ENCODE data around the gene KASH5.

Gene KASH5

GRCh38 chr19:49398001-49398615 is 10.1 kb downstream of the KASH5 start:
- Mint-ChIP-seq H3K4me3 (no peak overlapping the region), H3K9me3 (no peaks in the 10 kb centered on the region), H3K27me3 (peaks cover 20% of the 10 kb centered on the region), H3K4me1 (ENCODE audit: low read depth) (peaks cover 7% of the 10 kb centered on the region), H3K36me3 (ENCODE audit: low read depth) (no peaks in the 10 kb centered on the region), H3K27ac (no peak overlapping the region)
- intact Hi-C loops (cut with micrococcal nuclease), result no loop called here

GRCh38 chr19:49398931-49399330 is 10.9 kb downstream of the KASH5 start:
- Mint-ChIP-seq H3K9me3 (no peaks in the 10 kb centered on the region), H3K27me3 (peaks cover 19% of the 10 kb centered on the region), H3K4me3 (no peak overlapping the region), H3K27ac (no peak overlapping the region), H3K4me1 (ENCODE audit: low read depth) (peaks cover 7% of the 10 kb centered on the region), H3K36me3 (ENCODE audit: low read depth) (no peaks in the 10 kb centered on the region)
- intact Hi-C loops (cut with micrococcal nuclease), result no loop called here

- no peak overlapping the region for H3K27ac Mint-ChIP-seq
- no peak overlapping the region for H3K4me3 Mint-ChIP-seq
- intact Hi-C loops (cut with micrococcal nuclease), result no loop called here
- H3K9me3 Mint-ChIP-seq, result no peaks in the 10 kb centered on the region
- peaks cover 13% of the 10 kb centered on the region for H3K27me3 Mint-ChIP-seq
- H3K4me1 Mint-ChIP-seq (ENCODE audit: low read depth), result peaks cover 7% of the 10 kb centered on the region
- H3K36me3 Mint-ChIP-seq (ENCODE audit: low read depth), result no peaks in the 10 kb centered on the region
Measured at GRCh38 chr19:49400029-49400428, 12.0 kb downstream of the KASH5 start.

GRCh38 chr19:49403404-49404187 is 15.5 kb downstream of the KASH5 start:
- Mint-ChIP-seq H3K36me3 (ENCODE audit: low read depth) (no peaks in the 10 kb centered on the region), H3K4me1 (ENCODE audit: low read depth) (peaks cover 20% of the 10 kb centered on the region), H3K9me3 (no peaks in the 10 kb centered on the region), H3K4me3 (no peak overlapping the region), H3K27ac (no peak overlapping the region), H3K27me3 (peaks cover 16% of the 10 kb centered on the region)
- intact Hi-C loops (cut with micrococcal nuclease), result no loop called here

- H3K4me1 Mint-ChIP-seq (ENCODE audit: low read depth), result peaks cover 41% of the 10 kb centered on the region
- H3K36me3 Mint-ChIP-seq (ENCODE audit: low read depth), result no peaks in the 10 kb centered on the region
- no peak overlapping the region for H3K27ac Mint-ChIP-seq
- H3K9me3 Mint-ChIP-seq, result no peaks in the 10 kb centered on the region
- peaks cover 18% of the 10 kb centered on the region for H3K27me3 Mint-ChIP-seq
- intact Hi-C loops (cut with micrococcal nuclease), result no loop called here
- H3K4me3 Mint-ChIP-seq, result no peak overlapping the region
Measured at GRCh38 chr19:49407079-49407478, 19.0 kb downstream of the KASH5 start.

- no peak overlapping the region for H3K4me3 Mint-ChIP-seq
- H3K4me1 Mint-ChIP-seq (ENCODE audit: low read depth), result peaks cover 43% of the 10 kb centered on the region
Measured at GRCh38 chr19:49407482-49408015, 19.5 kb downstream of the KASH5 start.

GRCh38 chr19:49408816-49409440 is 20.9 kb downstream of the KASH5 start:
- H3K4me1 Mint-ChIP-seq (ENCODE audit: low read depth), result peaks cover 50% of the 10 kb centered on the region
- intact Hi-C loops (cut with micrococcal nuclease), result no loop called here
- H3K9me3 Mint-ChIP-seq, result no peaks in the 10 kb centered on the region
- no peaks in the 10 kb centered on the region for H3K36me3 Mint-ChIP-seq (ENCODE audit: low read depth)
- peak overlapping the region; percentile 89 for H3K27ac Mint-ChIP-seq
- H3K4me3 Mint-ChIP-seq, result no peak overlapping the region
- H3K27me3 Mint-ChIP-seq, result peaks cover 27% of the 10 kb centered on the region

More at GRCh38 chr19:49407482-49408015, 19.5 kb downstream of the KASH5 start:
- H3K27me3 Mint-ChIP-seq, result peaks cover 23% of the 10 kb centered on the region
- intact Hi-C loops (cut with micrococcal nuclease), result no loop called here
- H3K9me3 Mint-ChIP-seq, result no peaks in the 10 kb centered on the region
- H3K36me3 Mint-ChIP-seq (ENCODE audit: low read depth), result no peaks in the 10 kb centered on the region
- H3K27ac Mint-ChIP-seq, result no peak overlapping the region

- H3K27me3 Mint-ChIP-seq, result peaks cover 30% of the 10 kb centered on the region
- H3K9me3 Mint-ChIP-seq, result no peaks in the 10 kb centered on the region
- peak overlapping the region; percentile 89 for H3K27ac Mint-ChIP-seq
- H3K4me1 Mint-ChIP-seq (ENCODE audit: low read depth), result peaks cover 50% of the 10 kb centered on the region
- intact Hi-C loops (cut with micrococcal nuclease), result no loop called here
- no peaks in the 10 kb centered on the region for H3K36me3 Mint-ChIP-seq (ENCODE audit: low read depth)
- peak overlapping the region; percentile 0 for H3K4me3 Mint-ChIP-seq
Measured at GRCh38 chr19:49409441-49410029, 21.5 kb downstream of the KASH5 start.

GRCh38 chr19:49411681-49412326 is 23.8 kb downstream of the KASH5 start:
- Mint-ChIP-seq H3K4me1 (ENCODE audit: low read depth) (peaks cover 54% of the 10 kb centered on the region), H3K9me3 (no peaks in the 10 kb centered on the region), H3K4me3 (no peak overlapping the region), H3K36me3 (ENCODE audit: low read depth) (no peaks in the 10 kb centered on the region), H3K27ac (peak overlapping the region; percentile 17), H3K27me3 (peaks cover 36% of the 10 kb centered on the region)
- intact Hi-C loops (cut with micrococcal nuclease), result no loop called here

GRCh38 chr19:49413348-49413747 is 25.3 kb downstream of the KASH5 start:
- intact Hi-C loops (cut with micrococcal nuclease), result no loop called here
- H3K4me3 Mint-ChIP-seq, result no peak overlapping the region
- peak overlapping the region; percentile 17 for H3K27ac Mint-ChIP-seq
- H3K9me3 Mint-ChIP-seq, result no peaks in the 10 kb centered on the region
- H3K36me3 Mint-ChIP-seq (ENCODE audit: low read depth), result no peaks in the 10 kb centered on the region
- H3K27me3 Mint-ChIP-seq, result peaks cover 36% of the 10 kb centered on the region
- H3K4me1 Mint-ChIP-seq (ENCODE audit: low read depth), result peaks cover 39% of the 10 kb centered on the region

- Mint-ChIP-seq H3K9me3 (no peaks in the 10 kb centered on the region), H3K27me3 (peaks cover 40% of the 10 kb centered on the region), H3K4me1 (ENCODE audit: low read depth) (peaks cover 29% of the 10 kb centered on the region), H3K36me3 (ENCODE audit: low read depth) (no peaks in the 10 kb centered on the region), H3K27ac (peak overlapping the region; percentile 5), H3K4me3 (no peak overlapping the region)
- intact Hi-C loops (cut with micrococcal nuclease), result no loop called here
Measured at GRCh38 chr19:49414256-49414655, 26.2 kb downstream of the KASH5 start.

- Mint-ChIP-seq H3K4me3 (no peak overlapping the region), H3K27me3 (peaks cover 50% of the 10 kb centered on the region), H3K36me3 (ENCODE audit: low read depth) (no peaks in the 10 kb centered on the region), H3K27ac (no peak overlapping the region), H3K4me1 (ENCODE audit: low read depth) (peaks cover 21% of the 10 kb centered on the region), H3K9me3 (no peaks in the 10 kb centered on the region)
- intact Hi-C loops (cut with micrococcal nuclease), result no loop called here
Measured at GRCh38 chr19:49415102-49415809, 27.2 kb downstream of the KASH5 start.

GRCh38 chr19:49415810-49416200 is 27.8 kb downstream of the KASH5 start:
- no peak overlapping the region for H3K27ac Mint-ChIP-seq
- H3K9me3 Mint-ChIP-seq, result no peaks in the 10 kb centered on the region

More at GRCh38 chr19:49415810-49416200, 27.8 kb downstream of the KASH5 start:
- no peaks in the 10 kb centered on the region for H3K36me3 Mint-ChIP-seq (ENCODE audit: low read depth)
- H3K4me3 Mint-ChIP-seq, result no peak overlapping the region
- intact Hi-C loops (cut with micrococcal nuclease), result no loop called here
- peaks cover 25% of the 10 kb centered on the region for H3K4me1 Mint-ChIP-seq (ENCODE audit: low read depth)
- peaks cover 55% of the 10 kb centered on the region for H3K27me3 Mint-ChIP-seq
